HCT116 (cell line): ENCODE measurements around the gene MAP3K4. TPM values are rescaled to one million over a fixed set of nuclear protein-coding genes. Genes with fewer than 3 reads are reported as not detected.
A peak's percentile ranks its signal among the peaks of the same experiment; 100 is the strongest.

Experiments
- ATAC-seq: fragments of 200-7000 bp; cut with Tn5 transposase; 2 replicates; pipeline ENCODE4 v1.9.1; 2020; ENCODE audit warnings: mild to moderate bottlenecking, moderate library complexity
- BruUV-seq: library from RNA; stranded (reverse); fragments of 400-500 nt; replicated peaks from 2 replicates; lab custom pipeline; 2021; lab: Mats Ljungman, UMichigan
- CTCF ChIA-PET: fragments of 300-600 bp; sonication (Branson Sonifier 250); formaldehyde crosslinking; loops from one replicate; lab custom pipeline; 2021; ENCODE audit warnings: antibody characterized with exemption; lab: Charles Lee
- POLR2A ChIA-PET: fragments of 300-600, 350-600 bp; sonication (Branson Sonifier 250); formaldehyde crosslinking; loops from one replicate; lab custom pipeline; 2021; ENCODE audit warnings: antibody characterized with exemption; lab: Charles Lee
- RAD21 ChIA-PET, 2 experiments: fragments of 300-600 bp; sonication (Branson Sonifier 250); formaldehyde crosslinking; loops; one replicate each; lab custom pipeline; 2023; ENCODE audit warnings: low total read pairs in 2 of 2; ENCODE audit not compliant: uncharacterized antibody in 2 of 2, unreplicated experiment in 2 of 2, low non-redundant PET in 1 of 2; lab: Charles Lee
- DNase-seq: peaks from one replicate; pipeline ENCODE4 v3.0.0-alpha.2; 2010; ENCODE audit warnings: low read depth, low spot score
- H2AFZ ChIP-seq: fragments of 200-600 bp; shearing (Covaris generic), sonication (generic); 2 replicates; pipeline ENCODE4 v1.6.1; 2017; ENCODE audit warnings: low read depth, mixed run types, mixed read lengths, antibody characterized with exemption, low read length; ENCODE audit not compliant: poor library complexity, severe bottlenecking
- H3K27ac ChIP-seq: 2 replicates; pipeline ENCODE4 v1.5.1; 2012; ENCODE audit warnings: low read depth, low read length
- H3K27me3 ChIP-seq: fragments of 200-600 bp; sonication (generic); 2 replicates; pipeline ENCODE4 v1.6.1; 2016; ENCODE audit warnings: mixed run types, low read length, mixed read lengths; ENCODE audit not compliant: insufficient read depth
- H3K36me3 ChIP-seq, 2 experiments: fragments of 200-500 bp in 1 of 2; fragments of 200-600 bp in 1 of 2; sonication (Bioruptor generic) in 1 of 2; sonication (generic) in 1 of 2; 2 replicates each; pipeline versions ENCODE4 v1.5.1 to v1.6.1; 2014 to 2016; ENCODE audit warnings: low read length in 2 of 2, inconsistent platforms in 1 of 2, mixed read lengths in 1 of 2, mixed run types in 1 of 2; ENCODE audit not compliant: insufficient read depth in 2 of 2, control insufficient read depth in 1 of 2
- H3K4me1 ChIP-seq, 2 experiments: fragments of 200-600 bp in 1 of 2; sonication (generic) in 1 of 2; 2 replicates each; pipeline versions ENCODE4 v1.5.1 to v1.6.1; 2012 to 2017; ENCODE audit warnings: low read length in 2 of 2, inconsistent platforms in 1 of 2, mild to moderate bottlenecking in 1 of 2, mixed read lengths in 1 of 2, mixed run types in 1 of 2, moderate library complexity in 1 of 2; ENCODE audit not compliant: insufficient read depth in 2 of 2, control insufficient read depth in 1 of 2
- H3K4me2 ChIP-seq: fragments of 200-600 bp; sonication (generic); 2 replicates; pipeline ENCODE4 v1.6.1; 2017; ENCODE audit warnings: mixed run types, low read length, mixed read lengths
- H3K4me3 ChIP-seq, 2 experiments: fragments of 200-600 bp in 1 of 2; sonication (generic) in 1 of 2; replicated peaks in 1 of 2; 2 replicates each; pipeline ENCODE4 v1.5.1; 2011 to 2016; ENCODE audit warnings: low read length in 2 of 2, control low read depth in 1 of 2, low read depth in 1 of 2, mild to moderate bottlenecking in 1 of 2, mixed read lengths in 1 of 2, mixed run types in 1 of 2
- H3K79me2 ChIP-seq: fragments of 200-600 bp; sonication (generic); 2 replicates; pipeline ENCODE4 v1.6.1; 2017; ENCODE audit warnings: mild to moderate bottlenecking, mixed run types, low read length, moderate library complexity, mixed read lengths; ENCODE audit not compliant: insufficient read depth
- H3K9ac ChIP-seq: fragments of 200-600 bp; sonication (generic); 2 replicates; pipeline ENCODE4 v1.6.1; 2016; ENCODE audit warnings: low read length, mixed read lengths
- H3K9me2 ChIP-seq: fragments of 200-600 bp; sonication (generic), shearing (Covaris generic); 2 replicates; pipeline ENCODE4 v1.6.1; 2017; ENCODE audit warnings: mixed run types, mild to moderate bottlenecking, moderate library complexity; ENCODE audit not compliant: insufficient read depth
- H3K9me3 ChIP-seq, 2 experiments: fragments of 200-500 bp in 1 of 2; fragments of 200-600 bp in 1 of 2; sonication (Bioruptor generic) in 1 of 2; sonication (generic) in 1 of 2; 2 replicates each; pipeline ENCODE4 v1.6.1; 2014 to 2017; ENCODE audit warnings: low read length in 2 of 2, mixed read lengths in 2 of 2, inconsistent platforms in 1 of 2, low read depth in 1 of 2, mild to moderate bottlenecking in 1 of 2, mixed run types in 1 of 2, moderate library complexity in 1 of 2; ENCODE audit not compliant: control insufficient read depth in 1 of 2, insufficient read depth in 1 of 2
- H4K20me1 ChIP-seq: fragments of 200-600 bp; sonication (generic), shearing (Covaris generic); 2 replicates; pipeline ENCODE4 v1.6.1; 2017; ENCODE audit warnings: mixed run types, mild to moderate bottlenecking, moderate library complexity; ENCODE audit not compliant: insufficient read depth
- ATF3 ChIP-seq: IDR thresholded peaks from 2 replicates; pipeline ENCODE4 v1.6.1; 2012
- CTCF ChIP-seq, 3 experiments: fragments of 200-600 bp in 1 of 3; sonication (generic) in 1 of 3; IDR thresholded peaks in 2 of 3; conservative IDR thresholded peaks in 1 of 3; 2 replicates each; pipeline ENCODE4 v1.5.1; 2012 to 2017; ENCODE audit warnings: low read depth in 2 of 3, low read length in 2 of 3, antibody characterized with exemption in 1 of 3, borderline replicate concordance in 1 of 3, control low read depth in 1 of 3, mild to moderate bottlenecking in 1 of 3, mixed read lengths in 1 of 3, mixed run types in 1 of 3, moderate library complexity in 1 of 3; ENCODE audit not compliant: insufficient read depth in 1 of 3
- FOSL1 ChIP-seq: IDR thresholded peaks from 2 replicates; pipeline ENCODE4 v1.6.1; 2012; ENCODE audit warnings: low read depth
- SP1 ChIP-seq: IDR thresholded peaks from 2 replicates; pipeline ENCODE4 v1.6.1; 2012; ENCODE audit warnings: low read depth
- ZNF274 ChIP-seq: fragments of 200-500 bp; sonication (Bioruptor generic); IDR thresholded peaks from 2 replicates; pipeline ENCODE4 v1.6.1; 2014; ENCODE audit warnings: mild to moderate bottlenecking, low read depth, low read length, inconsistent platforms
- intact Hi-C: fragments of 100-400 bp; cut with micrococcal nuclease; formaldehyde crosslinking; loops from 2 replicates; pipeline ENCODE4 v1.10.0; 2022
- total RNA-seq: library from RNA; stranded (reverse); gene quantifications from one replicate; pipeline ENCODE4 v1.2.1, GENCODE V29; 2021; ENCODE audit not compliant: unreplicated experiment
- TF ChIP-seq, protein P1 (sequence below): IDR thresholded peaks from 2 replicates; pipeline ENCODE4 v1.6.1; 2011; ENCODE audit warnings: mild to moderate bottlenecking, low read length, moderate library complexity; ENCODE audit not compliant: insufficient replicate concordance; ENCODE audit errors: extremely low read depth

Gene MAP3K4
- total RNA-seq, 1 experiment from 2014 or later, result 46.5 TPM

DNA sequence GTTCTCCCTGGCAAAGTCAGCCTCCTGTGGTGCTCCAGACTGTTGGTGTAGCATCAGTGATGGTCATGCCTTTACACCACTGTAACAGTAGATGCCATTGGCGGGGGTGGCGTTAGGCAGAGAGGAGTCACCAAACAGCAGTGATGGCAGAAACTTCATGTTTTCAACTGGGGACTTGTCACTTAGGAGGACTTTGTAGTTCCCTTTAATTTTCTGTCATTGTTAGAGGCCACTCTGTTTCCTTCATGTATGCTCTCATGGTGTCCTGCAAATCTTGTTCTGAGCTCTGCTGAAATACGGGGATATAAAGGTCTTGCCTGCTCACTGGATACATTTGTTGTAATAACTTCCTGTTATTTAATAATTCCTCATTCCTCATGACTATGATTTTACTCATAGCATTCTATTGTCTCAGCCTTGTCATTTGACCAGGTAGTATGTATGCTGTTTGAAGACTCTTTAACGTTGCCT lies 4.6 kb downstream of the MAP3K4 start:
- BruUV-seq, result no TSS peak
- TF ChIP-seq ZNF274 (no peak), FOSL1 (peak; percentile 53), SP1 (no peak; the same call in 1 of the 2 replicates), CTCF (IDR thresholded peaks at IDR 0.05 in 2 of 3, conservative IDR thresholded peaks at IDR 0.05 in 1 of 3; ENCODE audit: borderline replicate concordance in 1 of 3, insufficient read depth in 1 of 3, low read depth in 2 of 3, low read length in 2 of 3) (no peak), ATF3 (no peak)
- TF ChIP-seq, protein P1, sequence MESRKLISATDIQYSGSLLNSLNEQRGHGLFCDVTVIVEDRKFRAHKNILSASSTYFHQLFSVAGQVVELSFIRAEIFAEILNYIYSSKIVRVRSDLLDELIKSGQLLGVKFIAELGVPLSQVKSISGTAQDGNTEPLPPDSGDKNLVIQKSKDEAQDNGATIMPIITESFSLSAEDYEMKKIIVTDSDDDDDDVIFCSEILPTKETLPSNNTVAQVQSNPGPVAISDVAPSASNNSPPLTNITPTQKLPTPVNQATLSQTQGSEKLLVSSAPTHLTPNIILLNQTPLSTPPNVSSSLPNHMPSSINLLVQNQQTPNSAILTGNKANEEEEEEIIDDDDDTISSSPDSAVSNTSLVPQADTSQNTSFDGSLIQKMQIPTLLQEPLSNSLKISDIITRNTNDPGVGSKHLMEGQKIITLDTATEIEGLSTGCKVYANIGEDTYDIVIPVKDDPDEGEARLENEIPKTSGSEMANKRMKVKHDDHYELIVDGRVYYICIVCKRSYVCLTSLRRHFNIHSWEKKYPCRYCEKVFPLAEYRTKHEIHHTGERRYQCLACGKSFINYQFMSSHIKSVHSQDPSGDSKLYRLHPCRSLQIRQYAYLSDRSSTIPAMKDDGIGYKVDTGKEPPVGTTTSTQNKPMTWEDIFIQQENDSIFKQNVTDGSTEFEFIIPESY, result no peak
- no peak overlapping the region for H3K4me3 ChIP-seq
- no peak overlapping the region for H3K27ac ChIP-seq
- H4K20me1 ChIP-seq, result peaks cover 4% of the 10 kb centered on the region; the same call in 1 of the 2 replicates
- RAD21 ChIA-PET, result no interaction called here
- H3K36me3 ChIP-seq, result no peaks in the 10 kb centered on the region
- DNase-seq (no peak), ATAC-seq (no peak)
- H3K4me1 ChIP-seq, result peaks cover 3 to 12% of the 10 kb centered on the region in 2 experiments; a peak in 3 of 4 replicates
- POLR2A ChIA-PET, result no interaction called here
- H3K9ac ChIP-seq, result no peak overlapping the region
- CTCF ChIA-PET, result no interaction called here
- peaks cover 88% of the 10 kb centered on the region for H3K79me2 ChIP-seq
- H2AFZ ChIP-seq, result no peak overlapping the region
- H3K27me3 ChIP-seq, result no peaks in the 10 kb centered on the region
- H3K9me3 ChIP-seq, result no peaks in the 10 kb centered on the region
- intact Hi-C loops, result no loop called here
- peak overlapping the region; percentile 5; the same call in 1 of the 2 replicates for H3K4me2 ChIP-seq
- H3K9me2 ChIP-seq, result no peaks in the 10 kb centered on the region
